Mucosa of rectum (tissue), 2 donors: ENCODE results near the gene CACNA1G.

Source experiments
- H3K27ac ChIP-seq, 2 donors: one replicate each; pipeline ENCODE4 v1.7.0; 2013; ENCODE audit warnings: inconsistent platforms in 2 of 2, low read depth in 2 of 2, low read length in 2 of 2
- H3K27me3 ChIP-seq, 2 donors: one replicate each; pipeline ENCODE4 v1.7.0; 2013; ENCODE audit warnings: low read length in 2 of 2; ENCODE audit not compliant: control insufficient read depth in 2 of 2, insufficient read depth in 2 of 2
- H3K36me3 ChIP-seq, 2 donors: one replicate each; pipeline ENCODE4 v1.7.0; 2013; ENCODE audit warnings: low read length in 2 of 2; ENCODE audit not compliant: control insufficient read depth in 2 of 2, insufficient read depth in 2 of 2
- H3K4me1 ChIP-seq, 2 donors: one replicate each; pipeline ENCODE4 v1.7.0; 2013; ENCODE audit warnings: low read length in 2 of 2, mild to moderate bottlenecking in 1 of 2; ENCODE audit not compliant: control insufficient read depth in 2 of 2, insufficient read depth in 2 of 2
- H3K4me3 ChIP-seq, 2 donors: one replicate each; pipeline ENCODE4 v1.7.0; 2013; ENCODE audit warnings: low read length in 2 of 2
- H3K9ac ChIP-seq, 2 donors: one replicate each; pipeline ENCODE4 v1.7.0; 2013; ENCODE audit warnings: low read length in 2 of 2, low read depth in 1 of 2, mild to moderate bottlenecking in 1 of 2
- H3K9me3 ChIP-seq, 2 donors: one replicate each; pipeline ENCODE4 v1.7.0; 2013; ENCODE audit warnings: low read length in 2 of 2; ENCODE audit not compliant: control insufficient read depth in 2 of 2
- donor health status: healthy.
- donor health status: Normal muscosa, but diverticular disease.

The CACNA1G gene

GRCh38 chr17:50657627-50658026 is 97.1 kb downstream of the CACNA1G start:
- Histone ChIP-seq H3K9ac (peak overlapping the region in 1 of 2 donors; percentile 53), H3K4me1 (peaks cover 39 to 62% of the 10 kb centered on the region in 2 donors), H3K27ac (peak overlapping the region; percentile 80 to 90)

GRCh38 chr17:50658616-50659015 is 98.1 kb downstream of the CACNA1G start:
- no peaks in the 10 kb centered on the region for H3K27me3 ChIP-seq
- peaks cover 0 to 15% of the 10 kb centered on the region in 2 donors for H3K36me3 ChIP-seq
- H3K9me3 ChIP-seq, result no peaks in the 10 kb centered on the region
- H3K9ac ChIP-seq, result peak overlapping the region in 1 of 2 donors; percentile 53
- H3K4me3 ChIP-seq, result no peak overlapping the region
- peaks cover 39 to 62% of the 10 kb centered on the region in 2 donors for H3K4me1 ChIP-seq
- H3K27ac ChIP-seq, result peak overlapping the region; percentile 80 to 90

More at GRCh38 chr17:50657627-50658026, 97.1 kb downstream of the CACNA1G start:
- Histone ChIP-seq H3K4me3 (no peak overlapping the region), H3K27me3 (no peaks in the 10 kb centered on the region), H3K36me3 (peaks cover 0 to 15% of the 10 kb centered on the region in 2 donors), H3K9me3 (no peaks in the 10 kb centered on the region)

- Histone ChIP-seq H3K4me1 (peaks cover 39 to 62% of the 10 kb centered on the region in 2 donors), H3K36me3 (peaks cover 0 to 15% of the 10 kb centered on the region in 2 donors), H3K9me3 (no peaks in the 10 kb centered on the region), H3K4me3 (no peak overlapping the region), H3K27me3 (no peaks in the 10 kb centered on the region), H3K27ac (peak overlapping the region; percentile 77 to 90), H3K9ac (no peak overlapping the region)
Observed at GRCh38 chr17:50659179-50659578, 98.7 kb downstream of the CACNA1G start.

GRCh38 chr17:50660042-50660886 is 99.7 kb downstream of the CACNA1G start:
- no peaks in the 10 kb centered on the region for H3K27me3 ChIP-seq
- H3K9ac ChIP-seq, result peak overlapping the region; percentile 15 to 41
- H3K36me3 ChIP-seq, result peaks cover 0 to 17% of the 10 kb centered on the region in 2 donors
- no peaks in the 10 kb centered on the region for H3K9me3 ChIP-seq
- H3K27ac ChIP-seq, result peak overlapping the region; percentile 77 to 90
- no peak overlapping the region for H3K4me3 ChIP-seq
- peaks cover 39 to 62% of the 10 kb centered on the region in 2 donors for H3K4me1 ChIP-seq

- peak overlapping the region; percentile 77 to 90 for H3K27ac ChIP-seq
- H3K4me1 ChIP-seq, result peaks cover 39 to 62% of the 10 kb centered on the region in 2 donors
- peaks cover 0 to 15% of the 10 kb centered on the region in 2 donors for H3K36me3 ChIP-seq
- H3K9me3 ChIP-seq, result no peaks in the 10 kb centered on the region
- H3K4me3 ChIP-seq, result no peak overlapping the region
- peak overlapping the region; percentile 36 to 63 for H3K9ac ChIP-seq
- no peaks in the 10 kb centered on the region for H3K27me3 ChIP-seq
Observed at GRCh38 chr17:50660887-50661345, 100.4 kb downstream of the CACNA1G start.

- Histone ChIP-seq H3K4me1 (peaks cover 39 to 61% of the 10 kb centered on the region in 2 donors), H3K9me3 (no peaks in the 10 kb centered on the region)
Observed at GRCh38 chr17:50661348-50661747, 100.8 kb downstream of the CACNA1G start.

GRCh38 chr17:50661795-50662391 is 101.4 kb downstream of the CACNA1G start:
- peak overlapping the region; percentile 77 to 90 for H3K27ac ChIP-seq
- H3K9ac ChIP-seq, result peak overlapping the region in 1 of 2 donors; percentile 48
- H3K9me3 ChIP-seq, result no peaks in the 10 kb centered on the region
- H3K4me1 ChIP-seq, result peaks cover 37 to 56% of the 10 kb centered on the region in 2 donors
- no peaks in the 10 kb centered on the region for H3K27me3 ChIP-seq
- H3K36me3 ChIP-seq, result peaks cover 0 to 13% of the 10 kb centered on the region in 2 donors
- peak overlapping the region in 1 of 2 donors; percentile 28 for H3K4me3 ChIP-seq

More at GRCh38 chr17:50661348-50661747, 100.8 kb downstream of the CACNA1G start:
- H3K9ac ChIP-seq, result peak overlapping the region; percentile 36 to 63
- H3K36me3 ChIP-seq, result peaks cover 0 to 15% of the 10 kb centered on the region in 2 donors
- H3K27ac ChIP-seq, result peak overlapping the region; percentile 77 to 90
- H3K27me3 ChIP-seq, result no peaks in the 10 kb centered on the region
- H3K4me3 ChIP-seq, result peak overlapping the region in 1 of 2 donors; percentile 28

- Histone ChIP-seq H3K9ac (no peak overlapping the region), H3K36me3 (peaks cover 4 to 10% of the 10 kb centered on the region in 2 donors), H3K4me3 (no peak overlapping the region), H3K9me3 (no peaks in the 10 kb centered on the region), H3K27ac (peak overlapping the region in 1 of 2 donors; percentile 71), H3K27me3 (no peaks in the 10 kb centered on the region), H3K4me1 (peaks cover 32 to 50% of the 10 kb centered on the region in 2 donors)
Observed at GRCh38 chr17:50662632-50663225, 102.2 kb downstream of the CACNA1G start.

GRCh38 chr17:50663812-50664374 is 103.4 kb downstream of the CACNA1G start:
- Histone ChIP-seq H3K9ac (no peak overlapping the region), H3K27me3 (no peaks in the 10 kb centered on the region), H3K36me3 (peaks cover 6 to 9% of the 10 kb centered on the region in 2 donors), H3K9me3 (no peaks in the 10 kb centered on the region), H3K4me1 (peaks cover 26 to 39% of the 10 kb centered on the region in 2 donors), H3K4me3 (no peak overlapping the region), H3K27ac (no peak overlapping the region)
